Measurements from ENCODE around the gene THSD4.

Gene THSD4

DNA sequence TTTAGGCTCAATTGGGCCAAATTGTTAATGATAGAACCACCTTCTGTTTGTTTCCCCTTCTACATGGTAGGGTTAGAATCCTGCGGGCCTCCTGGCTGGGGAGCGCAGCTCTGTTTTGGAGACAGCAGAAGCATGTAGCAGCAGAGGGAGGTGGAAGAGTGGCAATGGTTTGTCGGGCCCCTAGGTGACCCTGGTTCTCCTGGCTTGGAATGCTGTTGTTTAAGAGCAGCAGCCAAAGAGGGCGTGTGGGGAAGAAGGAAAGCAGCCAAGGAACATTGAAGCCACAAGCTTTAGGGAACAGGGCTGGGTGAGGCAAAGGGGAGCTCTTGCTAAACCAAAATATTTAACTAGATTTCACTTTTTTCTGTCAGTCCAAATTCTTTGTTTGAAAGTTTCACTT is 481.4 kb downstream of the THSD4 start:
- peak; percentile 42 for DNase-seq (ENCODE audit: low read depth)
- no peak for TF ChIP-seq CTCF (IDR thresholded peaks at IDR 0.05; ENCODE audit: low read length, missing control alignments)
- H3K4me3 ChIP-seq (replicated peaks; ENCODE audit: low read depth, low read length) = no peak overlapping the region

- DNase-seq (ENCODE audit: low read depth) = no peak
- no peak for TF ChIP-seq CTCF (IDR thresholded peaks at IDR 0.05; ENCODE audit: low read length, missing control alignments)
- no peak overlapping the region for H3K4me3 ChIP-seq (replicated peaks; ENCODE audit: low read depth, low read length)
Measured at GRCh38 chr15:71597126-71597525, 481.9 kb downstream of the THSD4 start.

- DNase-seq (ENCODE audit: low read depth) = no peak
- no peak overlapping the region for H3K4me3 ChIP-seq (replicated peaks; ENCODE audit: low read depth, low read length)
- TF ChIP-seq CTCF (IDR thresholded peaks at IDR 0.05; ENCODE audit: low read length, missing control alignments) = no peak
Measured at GRCh38 chr15:71597637-71598036, 482.4 kb downstream of the THSD4 start.

DNA sequence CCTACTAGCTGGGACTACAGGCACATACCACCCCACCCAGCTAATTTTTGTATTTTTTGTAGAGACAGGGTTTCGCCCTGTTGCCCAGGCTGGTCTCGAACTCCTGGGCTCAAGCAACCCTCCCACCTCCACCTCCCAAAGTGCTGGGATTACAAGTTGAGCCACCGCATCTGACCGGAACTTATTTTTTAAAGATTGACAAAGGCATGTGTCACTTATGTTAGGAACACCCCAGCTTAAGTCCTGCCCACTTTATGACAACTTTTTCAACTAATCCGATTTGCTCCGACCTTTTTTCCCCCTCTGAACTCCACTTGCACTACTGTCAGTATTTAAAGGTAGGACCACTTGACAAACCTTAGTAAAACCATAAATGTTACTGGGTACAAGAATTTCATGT is 483.5 kb downstream of the THSD4 start:
- TF ChIP-seq CTCF (IDR thresholded peaks at IDR 0.05; ENCODE audit: low read length, missing control alignments) = no peak
- H3K4me3 ChIP-seq (replicated peaks; ENCODE audit: low read depth, low read length) = no peak overlapping the region
- DNase-seq (ENCODE audit: low read depth) = no peak

DNA sequence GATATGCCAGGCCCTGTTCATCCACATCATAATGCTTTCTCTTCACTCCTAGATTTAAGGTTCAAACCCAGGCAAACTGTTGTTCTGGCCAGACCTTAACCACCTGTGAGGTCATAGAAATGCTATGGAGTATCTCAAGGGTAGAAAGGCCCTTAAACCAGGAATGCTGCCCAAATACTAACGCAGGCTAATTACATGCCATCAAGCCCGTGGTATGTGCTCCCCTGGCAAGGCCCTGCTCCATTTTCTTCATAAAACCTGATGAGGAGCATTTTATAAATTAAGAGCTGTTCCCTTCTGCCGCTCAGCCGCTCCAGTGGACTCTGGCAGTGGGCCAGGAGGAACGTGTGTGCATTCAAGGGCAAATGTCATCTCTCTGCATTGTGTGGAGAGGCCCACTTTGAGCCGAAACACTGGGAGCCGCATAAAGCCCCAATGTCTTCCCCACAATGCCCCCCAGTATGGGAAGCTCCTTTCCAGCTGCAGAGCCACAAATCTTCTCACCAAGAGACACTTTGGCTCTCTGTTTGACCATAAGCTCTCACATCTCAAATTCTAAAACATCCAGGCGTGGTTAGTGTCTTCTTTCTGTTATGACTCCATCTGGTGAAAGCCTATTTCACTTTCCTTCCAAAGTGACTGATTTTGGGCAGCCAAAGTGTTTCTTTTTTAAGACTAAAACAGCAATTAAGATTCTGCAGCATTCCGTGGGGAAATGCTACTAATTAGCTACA is 484.3 kb downstream of the THSD4 start:
- no peak for DNase-seq (ENCODE audit: low read depth)
- no peak for TF ChIP-seq CTCF (IDR thresholded peaks at IDR 0.05; ENCODE audit: low read length, missing control alignments)
- H3K4me3 ChIP-seq (replicated peaks; ENCODE audit: low read depth, low read length) = no peak overlapping the region

- TF ChIP-seq CTCF (IDR thresholded peaks at IDR 0.05; ENCODE audit: low read length, missing control alignments) = no peak
- H3K4me3 ChIP-seq (replicated peaks; ENCODE audit: low read depth, low read length) = no peak overlapping the region
- no peak for DNase-seq (ENCODE audit: low read depth)
Measured at GRCh38 chr15:71600237-71600636, 485.0 kb downstream of the THSD4 start.

Data from fibroblast of pulmonary artery (primary cell).